ENCODE results near the gene C4A. TPM values are rescaled to one million over a fixed set of nuclear protein-coding genes. Genes with fewer than 3 reads are reported as not detected.
A peak's percentile ranks its signal among the peaks of the same experiment; 100 is the strongest.
"Not testable (repeated sequence)": the region's sequence is repeated elsewhere in the genome, so short reads cannot be mapped to it uniquely, and the experiment has no call there.

The C4A gene
- total RNA-seq, 5 donors from 2014 or later (not counting 1 experiment from before 2014, with no cell fraction given) = 3.5 to 11.6 (median 6.1) TPM

DNA sequence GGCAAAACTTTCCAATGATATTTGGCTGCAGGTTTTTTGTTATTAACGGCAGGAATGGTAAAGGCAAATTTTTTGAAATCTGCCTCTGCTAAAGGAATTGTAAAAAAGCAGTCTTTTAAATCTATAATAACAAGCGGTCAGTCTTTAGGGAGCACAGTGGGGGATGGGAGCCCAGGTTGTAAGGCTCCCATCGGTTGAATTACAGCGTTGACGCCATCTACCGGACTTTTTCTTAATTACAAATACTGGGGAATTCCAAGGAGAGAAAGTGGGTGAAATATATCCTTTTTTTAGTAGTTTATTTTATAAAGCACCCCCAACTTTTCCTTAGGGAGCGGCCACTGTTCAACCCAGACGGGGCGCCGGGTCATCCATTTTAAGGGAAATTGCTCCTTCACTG is 7.5 kb downstream of the C4A start:
- ATAC-seq (replicated peaks in 1 of 4); H3K4me1 ChIP-seq (ENCODE audit: control insufficient read depth in 1 of 2, extremely low read depth in 1 of 2, insufficient read depth in 2 of 2, low read length in 2 of 2); H3K27ac Mint-ChIP-seq; H3K36me3 ChIP-seq (ENCODE audit: control insufficient read depth in 2 of 2, extremely low read depth in 1 of 2, insufficient read depth in 1 of 2, low read length in 1 of 2); H3K4me1 Mint-ChIP-seq; H3K4me3 Mint-ChIP-seq; H3K36me3 Mint-ChIP-seq; CTCF ChIA-PET; POLR2A ChIA-PET; H3K27me3 Mint-ChIP-seq; H3K9me3 Mint-ChIP-seq; H3K9me3 ChIP-seq; DNase-seq; H3K27me3 ChIP-seq (replicated peaks in 1 of 2; ENCODE audit: control insufficient read depth in 2 of 2, extremely low read depth in 1 of 2, insufficient read depth in 2 of 2, low read length in 1 of 2); H3K27ac ChIP-seq (ENCODE audit: low read length); H3K4me3 ChIP-seq (ENCODE audit: control insufficient read depth in 1 of 2, extremely low read depth in 1 of 2, low read length in 1 of 2): not testable (repeated sequence)
- no CpG with 5 or more reads among the region's 10 CpGs for WGBS (ENCODE audit: insufficient coverage)

DNA sequence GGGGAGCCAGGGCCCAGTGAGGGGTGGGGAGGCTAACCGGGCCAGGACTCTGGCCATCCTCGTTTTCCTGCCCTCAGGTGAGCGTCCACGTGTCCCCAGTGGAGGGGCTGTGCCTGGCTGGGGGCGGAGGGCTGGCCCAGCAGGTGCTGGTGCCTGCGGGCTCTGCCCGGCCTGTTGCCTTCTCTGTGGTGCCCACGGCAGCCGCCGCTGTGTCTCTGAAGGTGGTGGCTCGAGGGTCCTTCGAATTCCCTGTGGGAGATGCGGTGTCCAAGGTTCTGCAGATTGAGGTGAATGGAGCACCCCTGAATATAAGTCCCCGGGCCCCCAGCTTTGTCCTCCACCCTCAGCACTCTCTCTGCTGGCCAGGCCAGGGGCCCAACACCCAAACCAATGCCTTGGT is 12.6 kb downstream of the C4A start:
- CTCF ChIA-PET; POLR2A ChIA-PET; H3K9me3 ChIP-seq; DNase-seq; H3K27ac Mint-ChIP-seq; H3K27me3 ChIP-seq (replicated peaks in 1 of 2; ENCODE audit: control insufficient read depth in 2 of 2, extremely low read depth in 1 of 2, insufficient read depth in 2 of 2, low read length in 1 of 2); H3K9me3 Mint-ChIP-seq; H3K27me3 Mint-ChIP-seq; H3K4me3 Mint-ChIP-seq; H3K36me3 Mint-ChIP-seq; ATAC-seq (replicated peaks in 1 of 4); H3K27ac ChIP-seq (ENCODE audit: low read length); H3K4me1 Mint-ChIP-seq; H3K36me3 ChIP-seq (ENCODE audit: control insufficient read depth in 2 of 2, extremely low read depth in 1 of 2, insufficient read depth in 1 of 2, low read length in 1 of 2); H3K4me3 ChIP-seq (ENCODE audit: control insufficient read depth in 1 of 2, extremely low read depth in 1 of 2, low read length in 1 of 2); H3K4me1 ChIP-seq (ENCODE audit: control insufficient read depth in 1 of 2, extremely low read depth in 1 of 2, insufficient read depth in 2 of 2, low read length in 2 of 2): not testable (repeated sequence)
- WGBS (ENCODE audit: insufficient coverage) = no CpG with 5 or more reads among the region's 14 CpGs

DNA sequence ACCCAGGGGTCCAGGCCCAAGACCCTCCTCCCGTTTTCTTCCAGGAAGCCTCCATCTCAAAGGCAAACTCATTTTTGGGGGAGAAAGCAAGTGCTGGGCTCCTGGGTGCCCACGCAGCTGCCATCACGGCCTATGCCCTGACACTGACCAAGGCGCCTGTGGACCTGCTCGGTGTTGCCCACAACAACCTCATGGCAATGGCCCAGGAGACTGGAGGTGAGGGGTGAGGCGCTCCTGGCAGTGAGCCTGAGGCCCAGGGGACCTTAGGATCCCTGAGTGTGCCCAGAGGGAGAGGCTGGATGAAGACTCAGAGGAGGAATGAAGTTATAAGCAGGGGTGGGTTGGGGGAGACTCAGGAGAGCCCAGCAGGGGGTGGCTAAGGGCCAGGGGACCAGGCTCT is 14.5 kb downstream of the C4A start:
- CTCF ChIA-PET; H3K4me1 Mint-ChIP-seq; H3K27ac Mint-ChIP-seq; H3K27me3 ChIP-seq (replicated peaks in 1 of 2; ENCODE audit: control insufficient read depth in 2 of 2, extremely low read depth in 1 of 2, insufficient read depth in 2 of 2, low read length in 1 of 2); ATAC-seq (replicated peaks in 1 of 4); H3K9me3 Mint-ChIP-seq; DNase-seq; H3K4me3 ChIP-seq (ENCODE audit: control insufficient read depth in 1 of 2, extremely low read depth in 1 of 2, low read length in 1 of 2); POLR2A ChIA-PET; H3K4me3 Mint-ChIP-seq; H3K36me3 Mint-ChIP-seq; H3K4me1 ChIP-seq (ENCODE audit: control insufficient read depth in 1 of 2, extremely low read depth in 1 of 2, insufficient read depth in 2 of 2, low read length in 2 of 2); H3K9me3 ChIP-seq; H3K36me3 ChIP-seq (ENCODE audit: control insufficient read depth in 2 of 2, extremely low read depth in 1 of 2, insufficient read depth in 1 of 2, low read length in 1 of 2); H3K27ac ChIP-seq (ENCODE audit: low read length); H3K27me3 Mint-ChIP-seq: not testable (repeated sequence)
- 70% methylated on average over 2 of the region's 6 CpGs for whole genome bisulfite sequencing (ENCODE audit: insufficient coverage)

DNA sequence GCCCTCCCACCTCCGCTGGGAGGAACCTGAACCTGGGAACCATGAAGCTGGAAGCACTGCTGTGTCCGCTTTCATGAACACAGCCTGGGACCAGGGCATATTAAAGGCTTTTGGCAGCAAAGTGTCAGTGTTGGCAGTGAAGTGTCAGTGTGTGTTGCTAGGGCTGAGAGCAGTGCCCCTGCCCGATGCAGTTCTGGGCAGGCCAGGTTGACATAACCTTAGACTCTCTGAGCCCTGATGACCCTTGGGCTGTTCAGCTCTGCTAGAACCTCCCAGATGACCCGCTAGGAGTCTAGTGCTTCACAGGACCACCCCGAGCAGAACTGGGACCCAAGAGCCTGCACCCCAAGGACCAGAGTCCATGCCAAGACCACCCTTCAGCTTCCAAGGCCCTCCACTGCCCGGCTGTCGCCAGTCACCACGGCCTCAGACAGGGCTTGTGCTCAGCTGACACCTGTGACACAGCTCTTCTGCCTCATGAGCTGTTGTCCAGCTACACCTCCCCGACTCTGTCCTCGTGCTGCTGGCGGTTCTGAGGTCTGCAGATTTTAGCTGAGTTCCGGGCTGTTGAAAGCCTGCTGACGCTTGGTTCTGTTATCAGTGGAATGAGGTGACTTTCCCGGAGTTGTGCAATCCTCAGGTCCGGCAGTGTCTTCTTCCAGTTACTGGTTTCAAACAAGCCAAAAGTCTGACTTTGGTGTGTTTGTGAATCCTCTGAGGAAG is 20.9 kb downstream of the C4A start:
- H3K4me3 Mint-ChIP-seq; H3K4me3 ChIP-seq (ENCODE audit: control insufficient read depth in 1 of 2, extremely low read depth in 1 of 2, low read length in 1 of 2); H3K27ac Mint-ChIP-seq; H3K27ac ChIP-seq (ENCODE audit: low read length); H3K4me1 Mint-ChIP-seq; H3K27me3 ChIP-seq (replicated peaks in 1 of 2; ENCODE audit: control insufficient read depth in 2 of 2, extremely low read depth in 1 of 2, insufficient read depth in 2 of 2, low read length in 1 of 2); H3K9me3 Mint-ChIP-seq; H3K27me3 Mint-ChIP-seq; ATAC-seq (replicated peaks in 1 of 4); POLR2A ChIA-PET; H3K36me3 ChIP-seq (ENCODE audit: control insufficient read depth in 2 of 2, extremely low read depth in 1 of 2, insufficient read depth in 1 of 2, low read length in 1 of 2); DNase-seq; H3K36me3 Mint-ChIP-seq; CTCF ChIA-PET; H3K9me3 ChIP-seq: not testable (repeated sequence)
- H3K4me1 ChIP-seq (ENCODE audit: control insufficient read depth in 1 of 2, extremely low read depth in 1 of 2, insufficient read depth in 2 of 2, low read length in 2 of 2) = peaks cover 0 to 11% of the 10 kb centered on the region in 2 experiments
- WGBS (ENCODE audit: insufficient coverage) = no CpG with 5 or more reads among the region's 15 CpGs

DNA sequence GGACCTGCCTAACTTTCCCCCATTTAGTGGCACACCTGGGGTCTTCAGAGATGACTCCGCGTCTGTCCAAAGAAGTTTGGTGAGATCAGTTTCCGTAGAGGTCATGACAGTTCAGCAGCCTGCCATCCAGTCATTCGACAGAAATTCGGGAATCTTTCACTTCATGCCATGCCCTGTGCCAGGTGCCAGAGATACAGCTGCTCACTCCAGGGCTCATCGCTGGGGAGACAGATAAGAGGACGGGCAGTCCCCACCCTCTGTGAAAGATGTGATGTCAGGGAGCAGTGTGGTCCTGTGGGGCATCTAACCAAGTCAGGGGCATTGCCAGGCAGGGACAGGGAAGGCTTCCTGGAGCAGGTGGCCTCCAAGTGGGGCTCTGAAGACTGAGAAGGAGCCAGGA is 21.4 kb downstream of the C4A start:
- no CpG with 5 or more reads among the region's 7 CpGs for WGBS (ENCODE audit: insufficient coverage)
- DNase-seq; H3K9me3 Mint-ChIP-seq; H3K36me3 Mint-ChIP-seq; H3K27me3 Mint-ChIP-seq; H3K36me3 ChIP-seq (ENCODE audit: control insufficient read depth in 2 of 2, extremely low read depth in 1 of 2, insufficient read depth in 1 of 2, low read length in 1 of 2); H3K27me3 ChIP-seq (replicated peaks in 1 of 2; ENCODE audit: control insufficient read depth in 2 of 2, extremely low read depth in 1 of 2, insufficient read depth in 2 of 2, low read length in 1 of 2); H3K9me3 ChIP-seq; ATAC-seq (replicated peaks in 1 of 4); H3K4me3 Mint-ChIP-seq; H3K4me1 Mint-ChIP-seq; H3K4me3 ChIP-seq (ENCODE audit: control insufficient read depth in 1 of 2, extremely low read depth in 1 of 2, low read length in 1 of 2); H3K27ac Mint-ChIP-seq; POLR2A ChIA-PET; CTCF ChIA-PET; H3K27ac ChIP-seq (ENCODE audit: low read length): not testable (repeated sequence)
- H3K4me1 ChIP-seq (ENCODE audit: control insufficient read depth in 1 of 2, extremely low read depth in 1 of 2, insufficient read depth in 2 of 2, low read length in 2 of 2) = peaks cover 0 to 11% of the 10 kb centered on the region in 2 experiments

DNA sequence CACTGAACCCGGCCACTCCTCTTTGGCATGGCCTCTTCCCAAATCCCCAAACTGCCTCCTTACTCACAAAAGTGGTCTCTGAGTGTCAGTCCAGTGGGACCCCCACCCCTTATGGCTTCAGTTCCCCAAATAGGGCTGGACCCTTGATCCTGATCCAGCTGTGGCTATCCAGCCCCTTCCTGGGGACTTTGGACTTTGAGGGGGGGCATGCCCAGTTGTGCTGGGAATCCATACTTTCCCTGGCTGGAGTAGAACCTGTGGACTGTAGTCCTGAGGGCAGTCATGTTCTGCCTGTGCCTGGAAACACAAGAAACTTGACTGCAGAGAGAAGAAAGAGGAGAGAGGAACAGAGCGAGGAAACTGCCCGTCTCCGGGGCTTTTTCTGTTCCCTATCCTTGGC is 22.5 kb downstream of the C4A start:
- H3K27me3 Mint-ChIP-seq; POLR2A ChIA-PET; DNase-seq; CTCF ChIA-PET; H3K36me3 Mint-ChIP-seq; ATAC-seq (replicated peaks in 1 of 4); H3K9me3 Mint-ChIP-seq; H3K36me3 ChIP-seq (ENCODE audit: control insufficient read depth in 2 of 2, extremely low read depth in 1 of 2, insufficient read depth in 1 of 2, low read length in 1 of 2); H3K27me3 ChIP-seq (replicated peaks in 1 of 2; ENCODE audit: control insufficient read depth in 2 of 2, extremely low read depth in 1 of 2, insufficient read depth in 2 of 2, low read length in 1 of 2); H3K4me1 Mint-ChIP-seq; H3K9me3 ChIP-seq; H3K27ac Mint-ChIP-seq; H3K4me3 ChIP-seq (ENCODE audit: control insufficient read depth in 1 of 2, extremely low read depth in 1 of 2, low read length in 1 of 2); H3K4me3 Mint-ChIP-seq: not testable (repeated sequence)
- Histone ChIP-seq H3K4me1 (ENCODE audit: control insufficient read depth in 1 of 2, extremely low read depth in 1 of 2, insufficient read depth in 2 of 2, low read length in 2 of 2) (peaks cover 0 to 11% of the 10 kb centered on the region in 2 experiments), H3K27ac (ENCODE audit: low read length) (peak overlapping the region; percentile 12)
- WGBS (ENCODE audit: insufficient coverage) = no CpG with 5 or more reads among the region's 4 CpGs

Measured in T-cell (primary cell).